ENCODE data around the gene TEX19.
"Not testable (repeated sequence)": the region's sequence is repeated elsewhere in the genome, so short reads cannot be mapped to it uniquely, and the experiment has no call there.

TEX19 gene

DNA sequence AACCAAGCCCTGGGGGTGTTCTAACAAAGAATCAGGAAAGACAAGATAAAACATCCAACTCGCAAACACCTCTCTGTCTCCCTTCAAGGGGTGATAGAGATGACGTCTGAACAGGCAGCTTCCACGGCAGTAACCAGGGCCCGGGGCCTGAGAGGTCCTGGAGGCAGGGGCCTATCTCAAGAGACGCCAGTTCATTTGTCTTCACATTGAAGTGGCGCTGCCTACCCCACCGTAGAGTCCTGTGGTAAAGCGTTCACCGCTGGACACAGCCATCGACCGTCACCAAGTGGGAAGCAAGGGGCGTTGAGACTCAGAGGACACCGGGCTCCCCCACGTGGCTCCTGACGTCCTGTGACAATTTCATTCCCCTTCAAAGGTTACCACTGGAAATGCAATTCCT lies 33.9 kb downstream of the TEX19 start:
- DNase-seq, result no peak

DNA sequence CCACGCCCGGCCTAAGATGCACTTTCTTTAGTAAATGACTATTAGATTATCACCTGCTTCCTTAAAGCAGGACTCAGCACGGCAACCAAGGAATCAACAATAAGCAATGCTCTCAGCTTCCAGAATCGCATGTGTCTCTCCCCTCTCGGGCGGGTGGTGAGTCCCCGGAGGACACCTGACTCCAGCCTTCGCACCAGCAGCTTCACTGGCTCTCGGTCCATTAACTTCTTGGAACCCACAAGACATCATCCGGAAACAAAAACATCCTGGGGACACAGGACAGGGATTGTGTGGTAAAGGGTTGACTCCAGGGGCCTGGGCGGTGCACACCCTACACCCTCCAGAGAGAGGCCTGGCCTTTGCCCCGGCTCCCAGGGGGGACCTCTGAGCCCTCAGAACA lies 35.2 kb downstream of the TEX19 start:
- DNase-seq, result no peak

DNA sequence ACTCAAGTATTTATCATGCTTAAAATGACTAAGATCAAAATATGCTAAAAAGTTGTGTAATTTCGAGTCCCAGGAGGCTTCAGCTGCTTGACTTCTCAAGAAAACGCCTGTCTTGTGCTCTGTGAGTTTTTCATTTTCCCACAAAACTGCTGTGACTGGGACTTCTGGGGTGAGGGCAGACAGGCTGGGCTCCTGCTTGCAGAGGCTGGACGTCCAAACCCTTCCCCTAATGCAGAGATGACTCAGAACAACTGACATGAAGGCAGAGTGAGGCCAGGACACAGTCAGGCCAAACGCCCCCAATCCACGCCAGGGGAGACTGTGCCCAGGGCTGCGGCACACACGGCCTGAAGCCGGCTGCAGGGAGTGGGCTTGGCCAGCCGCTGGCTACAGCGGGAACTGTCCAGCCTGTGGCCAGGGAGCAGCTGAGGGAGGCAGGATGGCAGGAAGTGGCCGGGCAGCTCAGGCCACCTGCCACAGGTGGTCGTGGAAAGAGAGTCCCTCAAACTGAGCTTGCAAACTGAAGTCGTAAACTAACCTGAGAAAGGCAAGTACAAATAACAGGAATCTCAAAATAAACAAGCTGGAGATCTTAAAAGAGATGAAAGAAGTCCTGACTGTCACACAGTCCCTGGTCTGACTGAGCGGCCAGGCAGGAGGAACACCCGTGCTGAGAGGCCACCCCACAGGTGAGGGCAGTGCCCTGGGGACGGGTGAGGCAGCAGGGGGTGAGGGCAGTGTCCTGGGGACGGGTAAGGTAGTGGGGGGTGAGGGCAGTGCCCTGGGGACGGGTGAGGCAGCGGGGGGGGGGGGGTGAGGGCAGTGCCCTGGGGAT lies 37.8 kb downstream of the TEX19 start:
- DNase-seq, result no peak

DNA sequence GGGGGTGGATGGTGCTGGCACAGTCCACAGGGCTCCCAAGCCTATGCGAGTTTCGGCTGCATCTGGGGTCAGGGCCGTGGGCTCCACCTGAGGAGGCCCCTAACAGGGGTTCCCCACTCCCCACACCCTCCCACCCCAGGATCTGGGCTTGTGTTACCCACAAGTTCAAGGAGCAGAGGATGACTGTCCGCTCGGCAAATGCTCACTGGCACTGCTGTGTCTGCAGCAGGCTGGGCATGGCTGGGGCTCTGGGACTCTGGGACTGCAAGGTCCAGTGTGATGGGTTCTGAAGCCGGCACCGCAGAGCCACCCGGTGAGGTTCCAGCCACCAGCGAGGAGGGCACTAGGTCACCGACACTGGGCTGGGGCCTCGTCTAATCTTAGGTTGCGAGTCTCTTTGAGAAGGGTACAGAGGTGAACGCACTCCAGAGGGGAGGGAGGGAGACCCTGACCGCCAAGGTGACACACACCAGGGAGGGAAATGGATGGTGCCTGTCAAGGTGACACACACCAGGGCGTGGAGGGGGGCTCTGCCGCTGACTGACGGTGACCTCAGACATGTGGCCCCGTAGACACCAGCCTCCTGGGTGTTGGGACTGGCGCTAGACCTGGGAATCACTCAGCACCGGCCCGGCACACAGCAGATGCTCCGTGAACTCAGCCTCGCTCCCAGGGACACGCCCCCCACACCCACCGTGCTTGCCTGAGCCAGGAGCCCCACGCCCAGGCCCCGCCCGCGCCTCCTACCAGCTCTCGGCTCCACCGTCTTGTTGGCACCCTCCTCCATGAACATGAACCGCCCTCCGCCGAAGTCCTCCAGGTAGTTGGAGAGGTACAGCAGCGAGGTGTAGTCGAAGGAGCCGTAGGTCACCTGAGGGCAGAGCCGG lies 38.6 kb downstream of the TEX19 start:
- DNase-seq, result no peak

DNA sequence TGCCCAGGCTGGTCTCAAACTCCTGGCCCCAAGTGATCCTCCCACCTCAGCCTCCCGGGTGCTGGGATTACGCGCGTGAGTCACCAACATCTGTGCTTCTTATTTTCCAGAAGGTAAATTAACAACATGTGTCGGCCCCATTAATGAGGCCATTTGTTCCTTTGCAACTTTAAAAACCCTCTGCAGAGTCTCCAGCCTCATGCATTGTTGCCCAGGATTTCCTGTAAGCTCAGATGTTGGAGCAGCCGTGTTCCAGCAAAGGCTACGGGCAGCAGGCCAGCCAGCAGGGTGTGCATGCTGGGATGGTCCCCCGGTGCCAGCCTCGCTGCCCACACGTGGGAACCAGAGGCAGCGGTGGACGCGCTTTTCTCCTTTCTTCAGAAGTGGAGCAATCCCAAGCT lies 40.0 kb downstream of the TEX19 start:
- DNase-seq, result no peak

DNA sequence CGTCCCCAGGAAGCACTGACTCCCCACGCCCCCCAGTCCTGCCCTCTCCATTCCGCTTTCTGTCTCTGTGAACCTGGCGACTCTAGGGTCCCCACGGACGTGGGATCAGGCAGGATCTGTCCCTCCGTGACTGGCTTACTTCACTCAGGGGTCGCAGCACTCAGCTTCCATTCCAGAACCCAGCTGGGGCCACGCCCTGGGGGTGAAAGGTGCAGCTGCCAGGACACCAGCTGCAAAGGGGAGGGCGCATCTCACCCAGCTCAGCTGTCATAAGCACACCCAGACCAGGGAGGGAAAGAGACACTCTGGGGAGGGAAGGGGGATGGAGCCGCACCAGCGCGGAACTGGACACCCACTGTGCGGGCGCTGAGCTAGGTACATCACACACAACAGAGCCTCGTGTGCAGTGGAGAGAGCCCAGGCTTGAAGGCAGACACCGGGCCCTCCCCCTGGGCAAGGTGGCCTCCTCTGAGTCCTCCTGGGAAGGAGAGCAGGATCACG lies 40.6 kb downstream of the TEX19 start:
- no peak for DNase-seq

DNA sequence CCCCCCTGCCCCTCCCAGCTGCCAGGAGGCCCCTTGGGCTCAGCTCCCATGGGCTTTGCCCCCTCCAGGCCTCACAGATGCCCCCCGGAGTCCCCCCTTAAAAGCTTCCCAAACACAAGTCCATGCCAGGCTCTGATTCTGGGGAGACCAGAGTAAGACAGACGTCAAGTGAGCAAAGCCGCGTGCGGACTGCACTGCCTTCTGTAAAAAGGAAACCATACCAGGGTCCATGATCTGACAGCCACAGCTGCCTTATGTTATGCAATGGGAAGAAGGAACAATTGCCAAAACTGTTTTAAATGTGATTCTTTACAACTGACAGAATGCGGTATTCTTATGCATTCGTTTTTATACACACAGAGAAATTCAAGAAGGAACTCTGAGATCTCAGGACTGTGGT lies 41.2 kb downstream of the TEX19 start:
- no peak for DNase-seq

DNA sequence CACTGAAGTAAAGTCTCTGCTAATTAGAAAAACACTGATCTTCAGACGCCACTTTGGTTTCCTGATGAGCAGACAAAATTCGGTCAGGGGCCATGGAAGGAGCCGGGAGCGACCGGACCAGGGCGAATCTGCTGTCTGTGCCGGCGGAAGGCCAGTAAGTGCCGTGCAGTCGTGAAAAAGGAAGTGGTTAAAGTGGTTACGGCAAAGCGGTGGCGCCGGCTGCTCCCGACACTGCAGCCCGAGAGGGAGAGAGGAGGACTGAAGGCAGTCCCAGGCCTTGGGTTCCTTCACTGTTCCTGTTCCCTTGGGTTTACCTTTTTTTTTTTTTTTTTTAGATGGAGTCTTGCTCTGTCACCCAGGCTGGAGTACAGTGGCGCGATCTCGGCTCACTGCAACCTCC lies 41.8 kb downstream of the TEX19 start:
- DNase-seq, result peak; percentile 66

DNA sequence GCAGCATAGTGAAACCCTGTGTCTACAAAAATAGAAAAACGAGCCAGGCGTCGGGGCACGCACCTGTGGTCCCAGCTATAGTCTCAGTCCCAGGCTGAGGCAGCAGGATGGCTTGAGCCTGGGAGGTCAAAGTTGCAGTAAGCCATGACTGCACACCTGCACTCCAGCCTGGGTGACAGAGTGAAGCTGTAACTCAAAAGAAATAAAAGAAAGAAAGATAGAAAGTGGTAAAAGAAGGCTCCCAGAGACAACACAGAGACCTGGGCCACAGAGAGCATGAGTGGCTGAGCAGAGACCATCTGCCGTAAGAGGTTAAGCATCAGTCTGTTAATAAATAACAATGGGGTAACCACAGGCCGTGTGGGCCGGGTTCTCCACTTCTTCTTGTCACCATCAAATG lies 43.8 kb downstream of the TEX19 start:
- no peak for DNase-seq

DNA sequence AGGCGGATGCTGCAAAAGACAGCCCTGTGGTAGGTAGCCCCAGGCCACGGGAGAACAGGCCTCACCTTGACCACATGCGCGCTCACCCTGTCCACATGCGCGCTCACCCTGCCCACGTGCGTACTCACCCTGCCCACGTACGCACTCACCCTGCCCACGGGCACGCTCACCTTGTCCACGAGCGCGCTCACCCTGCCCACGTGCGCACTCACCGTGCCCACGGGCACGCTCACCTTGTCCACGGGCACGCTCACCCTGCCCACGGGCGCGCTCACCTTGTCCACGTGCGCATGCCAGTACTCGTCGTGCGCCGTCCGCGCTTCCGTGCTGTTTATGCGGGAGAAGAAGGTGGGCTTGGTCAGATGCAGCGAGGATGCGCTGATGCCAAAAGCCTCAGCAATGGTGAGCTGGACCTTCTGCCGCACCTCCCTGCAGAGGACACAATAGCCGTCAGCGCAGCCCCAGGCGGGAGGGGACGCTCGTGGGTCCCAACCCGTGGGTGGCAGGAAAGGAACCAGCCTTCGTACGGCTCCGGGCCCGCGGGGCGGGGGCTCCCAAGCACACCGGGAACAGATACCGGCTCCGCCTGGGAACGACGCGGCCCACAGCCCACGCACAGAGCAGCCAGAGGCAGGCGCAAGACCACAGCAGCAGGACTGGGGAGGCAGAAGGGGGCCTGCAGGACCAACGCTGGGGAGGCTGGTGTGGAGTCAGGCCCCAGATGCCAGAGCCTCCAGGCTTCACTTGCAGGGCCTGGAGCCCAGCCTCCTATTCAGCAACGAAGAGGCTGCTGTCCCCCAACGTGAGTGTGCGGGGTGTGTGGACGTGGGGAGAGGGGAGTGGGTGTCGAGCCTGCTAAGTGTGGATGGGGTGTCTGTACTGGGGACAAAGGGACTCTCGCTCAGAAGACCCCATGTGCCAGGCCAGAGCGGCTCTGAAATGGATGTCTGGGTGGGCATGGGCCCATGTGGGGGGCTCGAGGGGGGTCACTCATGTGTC lies 44.9 kb downstream of the TEX19 start:
- no peak for DNase-seq

DNA sequence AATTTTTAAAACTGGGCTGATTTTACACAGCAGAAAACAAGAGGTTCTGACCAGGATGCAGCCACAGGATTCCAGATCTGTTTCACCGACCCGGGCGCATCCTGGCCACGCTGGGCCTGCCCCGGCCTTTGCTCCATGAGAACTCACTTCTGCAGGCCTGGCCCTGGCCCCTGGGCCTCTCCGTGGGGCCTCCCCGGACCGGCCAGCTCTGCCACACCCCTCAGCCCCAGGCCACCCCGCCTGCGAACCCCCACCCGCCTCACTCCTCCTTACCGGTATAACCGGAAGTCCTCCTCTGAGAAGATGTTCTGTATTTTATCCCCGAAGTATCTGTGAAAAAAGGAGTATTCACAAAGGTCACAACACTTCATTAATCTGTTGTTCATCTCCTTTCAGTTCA lies 46.0 kb downstream of the TEX19 start:
- no peak for DNase-seq

DNA sequence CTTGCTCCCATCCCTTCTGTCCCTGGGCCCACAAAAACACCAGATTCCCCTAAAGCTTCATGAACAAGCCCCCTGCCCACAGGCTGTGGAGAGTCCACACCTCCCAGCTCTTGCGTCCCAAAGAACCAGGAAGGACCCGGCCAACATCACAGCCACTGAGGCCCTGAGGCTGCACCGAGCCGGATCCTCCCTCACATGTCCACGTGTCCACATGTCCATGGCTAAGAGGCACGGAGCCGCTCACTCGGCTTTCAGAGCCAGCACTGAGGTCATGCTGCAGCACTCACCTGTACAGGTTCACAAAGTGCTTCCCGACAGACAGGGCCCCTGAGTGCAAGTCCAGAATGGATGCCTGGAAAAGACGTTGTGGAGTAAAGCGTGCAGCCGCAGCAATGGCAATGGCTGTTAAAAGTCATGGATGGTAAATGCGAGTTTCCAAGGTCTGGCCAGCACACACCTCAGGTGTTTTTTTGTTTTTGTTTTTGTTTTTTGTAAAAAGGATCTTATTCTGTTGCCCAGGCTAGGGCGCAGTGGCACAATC lies 47.2 kb downstream of the TEX19 start:
- no peak for DNase-seq

DNA sequence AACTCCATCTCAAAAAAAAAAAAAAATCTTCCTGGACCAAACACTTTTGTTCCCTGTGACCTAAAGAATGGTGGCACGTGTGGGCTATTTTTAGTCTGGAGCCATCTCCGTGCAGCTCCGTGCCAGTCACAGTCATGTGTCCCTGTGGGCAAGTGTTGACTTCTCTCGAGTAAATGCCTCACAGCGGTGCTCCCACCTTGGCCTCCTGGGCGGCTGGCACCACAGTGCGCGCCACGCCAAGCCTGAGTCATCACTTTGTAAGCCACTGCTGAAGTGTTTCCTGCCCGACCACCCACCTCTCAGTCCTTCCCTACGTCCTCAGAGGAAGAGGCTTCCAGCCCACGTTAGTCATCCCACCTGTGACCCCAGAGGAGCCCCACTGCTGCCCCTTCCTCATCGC lies 48.2 kb downstream of the TEX19 start:
- DNase-seq, result no peak

DNA sequence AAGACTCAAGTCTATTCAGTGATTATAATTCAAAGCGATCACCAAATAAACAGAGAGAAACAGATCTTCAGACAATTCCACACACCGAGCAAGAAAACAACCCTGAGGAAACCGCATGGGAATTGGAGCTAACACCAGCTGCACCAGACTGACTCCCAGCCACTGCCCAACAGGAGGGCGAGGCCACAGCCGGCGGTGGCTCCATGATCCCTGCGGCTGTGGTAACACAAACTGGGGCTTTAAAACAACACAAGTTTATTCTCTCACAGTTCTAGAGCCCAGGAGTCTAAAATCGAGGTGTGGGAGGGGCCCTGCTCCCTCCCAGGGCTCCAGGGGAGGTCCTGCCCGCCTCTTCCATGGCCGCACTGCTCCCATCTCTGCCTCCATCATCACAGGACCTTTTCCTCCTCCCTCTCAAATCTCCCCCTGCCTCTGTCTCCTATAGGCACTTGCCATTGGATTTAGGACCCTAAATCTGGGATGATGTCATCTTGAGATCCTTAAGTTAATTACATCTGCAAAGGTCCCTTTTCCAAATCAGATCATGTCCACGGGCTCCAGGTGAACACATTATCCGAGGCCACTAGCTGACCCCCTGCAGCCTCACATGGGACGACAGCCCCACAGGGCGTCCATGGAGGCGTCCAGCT lies 49.4 kb downstream of the TEX19 start:
- DNase-seq, result no peak

DNA sequence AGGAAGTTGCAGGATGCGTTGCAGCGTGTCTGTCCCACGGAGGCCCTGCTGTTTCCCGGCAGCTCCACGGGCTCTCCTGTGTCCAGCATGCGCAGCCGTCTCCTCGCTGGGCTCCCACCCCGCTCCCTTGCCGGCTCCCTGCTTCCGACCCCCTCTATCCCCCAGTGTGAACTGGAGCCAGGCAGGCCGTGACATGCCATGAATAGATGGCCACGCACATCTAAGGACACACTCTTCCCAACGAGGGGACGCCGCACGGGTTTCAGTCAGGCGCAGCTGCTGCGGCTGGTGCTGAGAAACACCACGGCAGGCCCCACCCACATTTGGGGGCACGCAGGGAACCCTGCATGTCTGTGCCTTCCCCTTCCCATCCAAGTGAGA lies 49.9 kb downstream of the TEX19 start:
- no peak for DNase-seq

DNA sequence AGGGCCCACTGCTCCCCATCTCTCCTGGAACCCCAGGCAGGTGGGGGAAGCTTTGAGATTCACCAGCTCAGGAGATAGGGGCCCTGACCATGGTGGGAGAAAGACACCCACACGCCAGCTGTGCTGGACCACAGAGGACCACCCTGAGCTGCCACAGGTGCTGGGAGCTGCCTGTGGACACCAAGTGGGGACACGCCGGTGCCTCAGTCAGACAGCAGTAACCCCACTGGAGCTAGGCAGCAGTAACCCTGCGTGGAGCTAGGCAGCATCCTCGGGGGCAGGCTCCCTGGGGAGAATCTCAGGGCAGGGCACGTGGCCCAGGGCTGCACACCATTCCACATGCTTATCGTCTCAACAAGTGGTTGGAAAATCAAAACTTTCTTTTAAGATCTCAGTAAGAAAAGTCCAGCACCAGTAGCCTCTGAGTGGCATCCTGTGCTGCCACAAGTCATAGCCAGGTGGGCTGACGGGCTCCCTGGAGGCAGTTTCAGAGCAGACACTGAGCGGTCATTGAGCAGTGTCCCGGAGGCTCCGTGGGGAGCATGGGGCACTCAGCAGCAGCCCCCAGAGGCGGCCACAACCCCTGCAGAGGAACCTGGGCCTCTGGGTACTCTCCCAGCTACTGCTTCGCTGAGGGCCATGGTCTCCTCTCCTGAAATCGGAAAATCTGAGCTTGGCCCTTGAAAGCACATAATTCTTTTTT lies 51.1 kb downstream of the TEX19 start:
- no peak for DNase-seq

DNA sequence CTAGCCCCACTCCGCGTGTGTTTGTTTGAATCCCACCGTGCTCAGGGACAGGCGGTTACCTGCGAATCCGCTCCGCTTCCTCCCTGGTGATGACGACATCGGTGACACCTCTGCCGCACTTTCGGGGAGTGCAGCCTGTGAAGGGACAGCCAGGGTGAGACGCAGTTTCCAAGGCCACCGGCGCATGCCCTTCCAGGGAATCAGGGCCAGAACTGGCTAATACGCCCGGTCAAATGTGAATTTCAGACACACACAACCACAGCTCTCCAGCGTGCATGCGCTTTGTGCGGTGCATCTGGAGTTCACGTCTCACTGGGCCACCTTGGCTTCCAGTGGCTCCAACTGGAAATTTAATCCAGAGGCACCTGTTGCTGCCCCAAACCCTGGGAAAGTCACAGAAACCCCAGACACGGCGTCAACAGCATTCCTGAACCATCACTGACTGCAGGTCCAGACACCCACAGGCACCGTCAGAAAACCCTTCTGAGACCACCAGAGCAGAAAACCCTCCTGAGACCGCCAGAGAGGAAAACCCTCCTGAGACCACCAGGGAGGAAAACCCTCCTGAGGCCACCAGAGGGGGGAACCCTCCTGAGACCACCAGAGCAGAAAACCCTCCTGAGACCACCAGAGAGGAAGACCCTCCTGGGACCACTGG lies 52.5 kb downstream of the TEX19 start:
- DNase-seq, result no peak

DNA sequence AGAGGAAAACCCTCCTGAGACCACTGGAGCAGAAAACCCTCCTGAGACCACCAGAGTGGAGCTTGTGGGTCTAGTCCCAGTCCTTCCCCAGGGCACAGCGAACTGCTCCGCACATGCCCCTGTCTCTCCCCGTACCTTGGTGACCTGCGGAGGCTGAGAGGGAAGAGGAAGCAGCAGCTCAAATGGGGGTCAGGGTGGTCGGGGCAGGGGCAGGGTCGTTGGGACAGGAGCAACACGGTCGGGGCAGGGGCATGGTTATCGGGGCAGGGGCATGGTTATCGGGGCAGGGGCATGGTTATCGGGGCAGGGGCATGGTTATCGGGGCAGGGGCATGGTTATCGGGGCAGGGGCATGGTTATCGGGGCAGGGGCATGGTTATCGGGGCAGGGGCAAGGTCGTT lies 53.0 kb downstream of the TEX19 start:
- not testable (repeated sequence) for DNase-seq

DNA sequence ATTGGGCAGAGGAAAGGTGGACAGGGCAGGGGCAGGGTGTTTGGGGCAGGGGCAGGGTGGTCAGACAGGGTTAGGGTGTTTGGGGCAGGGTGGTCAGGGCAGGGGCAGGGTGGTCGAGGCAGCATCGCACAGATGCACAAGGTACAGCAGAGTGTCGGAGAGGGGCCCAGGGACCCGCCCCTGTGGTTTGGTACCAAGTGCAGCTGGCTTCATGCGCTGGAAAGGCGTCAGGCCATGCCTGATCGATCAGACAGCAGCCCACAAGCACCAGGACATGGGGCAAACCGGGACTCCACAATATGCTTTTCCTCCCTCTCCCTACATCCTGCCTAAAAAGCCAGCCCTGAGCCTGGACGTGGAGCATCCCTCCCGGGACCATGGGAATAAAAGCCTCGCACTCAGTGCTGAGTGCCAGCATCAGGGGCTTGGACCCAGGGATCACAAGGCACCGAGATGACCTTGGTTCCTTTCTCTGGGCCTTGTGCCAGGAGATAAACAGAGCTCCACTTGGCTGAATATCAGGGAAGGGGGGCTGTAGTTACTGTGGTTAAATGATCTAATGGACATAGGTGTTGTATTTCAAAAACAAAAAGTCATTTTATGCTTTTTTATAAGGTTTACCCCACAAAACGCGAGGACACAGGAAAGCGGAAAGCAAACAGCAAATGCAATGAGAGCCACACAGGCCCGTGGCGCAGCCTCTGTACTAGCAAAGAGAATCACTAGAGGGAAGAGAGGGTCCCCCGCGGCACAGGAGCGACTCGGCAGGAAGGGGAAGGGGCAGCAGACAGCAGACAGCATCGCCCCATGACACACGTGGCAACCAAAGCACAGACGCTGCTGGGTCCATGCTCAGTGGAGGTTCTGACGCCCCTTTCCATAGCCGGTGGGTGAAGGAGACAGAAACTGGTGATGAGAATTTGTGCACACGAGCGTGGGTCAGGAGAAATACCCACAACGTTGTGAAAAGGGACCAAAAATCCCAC lies 53.8 kb downstream of the TEX19 start:
- no peak for DNase-seq
